Heart left ventricle (tissue), 16 donors: ENCODE results near the gene ELFN1. TPM values are rescaled to one million over a fixed set of nuclear protein-coding genes. Genes with fewer than 3 reads are reported as not detected.

Experiments
- ATAC-seq, 4 donors: fragments of 200-7000 bp; cut with Tn5 transposase; one replicate each; pipeline ENCODE4 v1.9.1; 2020 to 2022; ENCODE audit warnings: moderate library complexity in 4 of 4, mild to moderate bottlenecking in 3 of 4, moderate number of reproducible peaks in 1 of 4
- DNase-seq, 5 donors: peaks; one replicate each; pipeline ENCODE4 v3.0.0-alpha.2; 2020
- H3K27ac ChIP-seq, 12 donors: fragments of 200-600 bp; sonication (generic) in 4 of 12; one replicate each; pipeline versions ENCODE4 v1.5.0 to v1.8.0; 2016 to 2022; ENCODE audit warnings: mild to moderate bottlenecking in 2 of 12
- H3K27me3 ChIP-seq, 9 donors: fragments of 200-600 bp; sonication (generic) in 2 of 9; one replicate each; pipeline versions ENCODE4 v1.5.1 to v1.8.0; 2016 to 2022; ENCODE audit warnings: mild to moderate bottlenecking in 3 of 9
- H3K36me3 ChIP-seq, 9 donors: fragments of 200-600 bp; sonication (generic) in 2 of 9; one replicate each; pipeline versions ENCODE4 v1.5.0 to v1.8.0; 2018 to 2022; ENCODE audit warnings: mild to moderate bottlenecking in 2 of 9
- H3K4me1 ChIP-seq, 12 donors: fragments of 200-600 bp; sonication (generic) in 4 of 12; one replicate each; pipeline versions ENCODE4 v1.5.0 to v1.8.0; 2016 to 2022; ENCODE audit warnings: mild to moderate bottlenecking in 3 of 12
- H3K4me3 ChIP-seq, 12 donors: fragments of 200-600 bp; sonication (generic) in 4 of 12; one replicate each; pipeline versions ENCODE4 v1.5.0 to v1.8.0; 2017 to 2022; ENCODE audit warnings: mild to moderate bottlenecking in 9 of 12, moderate library complexity in 4 of 12
- H3K9me3 ChIP-seq, 12 donors: fragments of 200-600 bp; sonication (generic) in 4 of 12; one replicate each; pipeline versions ENCODE4 v1.5.0 to v1.8.0; 2016 to 2022; ENCODE audit warnings: mild to moderate bottlenecking in 1 of 12
- POLR2A ChIP-seq, 2 donors: fragments of 450-650 bp; IDR thresholded peaks; one replicate each; pipeline ENCODE4 v1.6.1; 2017; ENCODE audit warnings: antibody characterized with exemption in 2 of 2, mild to moderate bottlenecking in 2 of 2, moderate library complexity in 2 of 2
- WGBS, 4 donors: extraction: QIAGEN DNeasy Blood & Tissue Kit in 2 of 4; methylation state at CpG; one replicate each; pipeline versions ENCODE4 v1.1.5 to v1.1.7; 2013 to 2018; 5-methylcytosine and 5-hydroxymethylcytosine counted together
- intact Hi-C, 10 donors: fragments of 100-400 bp; cut with DNase I; formaldehyde crosslinking; loops; one replicate each; pipeline versions ENCODE4 v1.11.1 to v1.14.2; 2022
- polyA plus RNA-seq, 2 donors: library from polyadenylated mRNA; stranded (reverse); fragments of 200-250 nt; gene quantifications; one replicate each; pipeline ENCODE4 v1.2.3, GENCODE V29; 2013
- total RNA-seq, 9 donors: library from RNA; depleted of rRNA in 2 of 9; stranded (reverse); fragments of >200 nt in 2 of 9; fragmentation: NEBNext Ultra II Directional in 3 of 9; extraction: Animal tissue kit (Norgen Biotek cat#: 25700) in 3 of 9; gene quantifications; one replicate each; pipeline versions ENCODE4 v1.1.0 to v1.2.4, GENCODE V29; 2016 to 2023
- TF ChIP-seq, protein P1 (sequence below), 12 donors: fragments of 200-600 bp; sonication (generic) in 4 of 12; IDR thresholded peaks; one replicate each; pipeline versions ENCODE4 v1.5.0 to v1.8.0; 2018 to 2022; ENCODE audit warnings: antibody characterized with exemption in 12 of 12, mild to moderate bottlenecking in 5 of 12
- donor health status: ischemic (EF 13 %, LVEDD 7.1; RV severe dilation, severe dysfunction).
- donor health status: healthy with polysubstance abuse.
- donor health status: DM: no; HTN: yes; CAD: no.
- donor health status: DM: no; HTN: no; CAD: no.
- donor health status: ischemic (EF 25% LVEDD 6.9; RV normal size, moderate dysfunction).
- donor health status: ischemic (EF 25% LVEDD 5.7; RV mildly dilated, moderate dysfunction).
- donor health status: healthy.
- donor health status: DM: yes; HTN: yes; CAD: no.
- donor health status: ischemic (EF 35%, LVEDD 5.7; RV mildly dilated, moderate dysfunction).
- donor health status: nonischemic (EF 11% LVEDD 7.7; RV severe dilation, severe dysfunction).
- donor health status: DM: yes; HTN: yes; CAD: no.
- donor health status: PGD.
- donor health status: ischemic (EF 29% LVEDD 5.4; RV normal size, mild dysfunction).
- donor health status: nonischemic (EF 23%, LVEDD 6.1; RV moderate dilation, normal function).

ELFN1 gene
- total and polyA plus RNA-seq, 11 donors: 2.6 to 18.6 (median 6.6) TPM

DNA sequence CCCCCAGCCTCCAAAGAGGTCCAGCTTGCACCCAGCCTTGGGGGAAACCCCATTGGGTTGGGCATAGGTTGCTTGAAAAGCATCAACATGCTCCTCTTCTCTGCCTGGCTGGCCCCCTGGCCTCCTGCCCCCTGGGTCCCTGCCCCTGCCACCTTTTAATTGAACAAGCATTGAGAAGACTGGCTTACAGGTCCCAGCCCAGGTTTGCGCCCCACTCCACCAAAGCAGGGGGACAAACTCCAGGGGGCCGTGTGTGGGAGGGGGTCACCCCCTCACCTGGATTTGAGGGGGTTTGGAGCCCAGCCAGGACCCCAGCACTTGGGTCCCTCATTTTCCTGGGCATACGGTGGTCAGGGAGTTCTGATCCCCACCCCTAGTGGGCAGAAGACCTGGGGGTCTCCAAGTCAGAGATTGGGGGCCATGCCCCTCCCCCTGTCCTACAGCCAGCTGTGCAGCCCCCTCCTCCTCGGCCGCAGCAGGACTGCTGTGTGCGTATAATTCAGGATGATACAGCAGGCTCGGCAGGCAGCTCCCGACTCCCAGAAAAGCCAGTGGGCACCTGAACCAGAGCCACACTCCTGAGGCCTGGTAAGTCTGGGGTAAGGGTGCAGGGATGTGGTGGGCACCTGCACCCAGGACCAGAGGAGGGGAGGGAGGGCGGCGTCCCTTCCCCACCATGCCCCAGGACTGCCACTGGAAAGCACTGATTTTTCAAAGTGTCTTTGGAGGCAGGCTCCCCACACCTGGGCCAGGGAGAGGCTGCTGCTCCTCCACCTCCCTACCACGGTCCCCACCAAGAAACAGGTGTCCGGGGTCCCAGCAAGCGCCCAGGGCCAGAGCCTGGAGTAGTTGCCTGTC lies 1.7 kb downstream of the ELFN1 start:
- Histone ChIP-seq H3K27me3 (peaks cover 0 to 53% (median 10%) of the 10 kb centered on the region in 9 donors), H3K4me1 (peaks cover 0 to 42% (median 24%) of the 10 kb centered on the region in 12 donors), H3K27ac (no peak overlapping the region), H3K36me3 (no peaks in the 10 kb centered on the region), H3K4me3 (no peak overlapping the region), H3K9me3 (no peaks in the 10 kb centered on the region)
- intact Hi-C loops: no loop called here
- 81 to 85% (median 83%) methylated on average over 8 to 13 of the region's 13 CpGs for WGBS, 4 donors
- DNase-seq (peak in 2 of 5 donors; percentile 16 to 63), ATAC-seq (no peak)
- TF ChIP-seq, protein P1, sequence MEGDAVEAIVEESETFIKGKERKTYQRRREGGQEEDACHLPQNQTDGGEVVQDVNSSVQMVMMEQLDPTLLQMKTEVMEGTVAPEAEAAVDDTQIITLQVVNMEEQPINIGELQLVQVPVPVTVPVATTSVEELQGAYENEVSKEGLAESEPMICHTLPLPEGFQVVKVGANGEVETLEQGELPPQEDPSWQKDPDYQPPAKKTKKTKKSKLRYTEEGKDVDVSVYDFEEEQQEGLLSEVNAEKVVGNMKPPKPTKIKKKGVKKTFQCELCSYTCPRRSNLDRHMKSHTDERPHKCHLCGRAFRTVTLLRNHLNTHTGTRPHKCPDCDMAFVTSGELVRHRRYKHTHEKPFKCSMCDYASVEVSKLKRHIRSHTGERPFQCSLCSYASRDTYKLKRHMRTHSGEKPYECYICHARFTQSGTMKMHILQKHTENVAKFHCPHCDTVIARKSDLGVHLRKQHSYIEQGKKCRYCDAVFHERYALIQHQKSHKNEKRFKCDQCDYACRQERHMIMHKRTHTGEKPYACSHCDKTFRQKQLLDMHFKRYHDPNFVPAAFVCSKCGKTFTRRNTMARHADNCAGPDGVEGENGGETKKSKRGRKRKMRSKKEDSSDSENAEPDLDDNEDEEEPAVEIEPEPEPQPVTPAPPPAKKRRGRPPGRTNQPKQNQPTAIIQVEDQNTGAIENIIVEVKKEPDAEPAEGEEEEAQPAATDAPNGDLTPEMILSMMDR (IDR thresholded peaks at IDR 0.05): no peak
- no peak for TF ChIP-seq POLR2A (IDR thresholded peaks at IDR 0.05)

DNA sequence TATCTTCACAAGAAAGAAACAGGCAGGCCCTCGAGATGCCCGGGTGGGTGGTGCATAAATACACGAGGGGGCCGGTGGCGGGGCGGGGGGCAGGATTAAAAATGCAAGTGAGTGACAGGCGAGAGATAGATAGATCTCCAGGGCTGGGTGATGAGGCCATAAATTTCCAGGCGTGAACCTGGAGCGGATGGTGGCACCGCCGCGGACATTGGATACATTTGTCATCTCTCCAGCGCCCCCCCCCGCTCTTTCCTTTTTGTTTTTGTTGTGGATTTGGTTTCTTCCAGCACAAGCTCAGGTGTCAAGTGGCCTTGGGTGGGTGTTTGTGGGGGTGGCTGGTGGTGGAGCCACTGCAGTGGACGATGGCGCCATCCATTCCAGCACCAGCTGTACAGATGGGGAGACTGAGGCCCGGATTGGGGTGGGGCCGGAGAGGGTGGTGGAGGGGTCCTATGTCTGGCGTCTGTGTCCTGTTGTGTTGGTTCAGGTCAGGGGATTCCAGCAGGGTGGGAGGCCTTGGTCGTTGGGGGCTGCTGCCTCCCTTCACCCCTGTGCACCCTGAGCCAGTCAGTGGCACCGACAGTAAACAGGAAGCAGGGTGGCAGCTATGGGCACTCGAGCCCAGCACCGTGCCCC lies 2.9 kb downstream of the ELFN1 start:
- Histone ChIP-seq H3K27ac (no peak overlapping the region), H3K9me3 (no peaks in the 10 kb centered on the region), H3K4me1 (peaks cover 0 to 30% (median 15%) of the 10 kb centered on the region in 12 donors), H3K4me3 (no peak overlapping the region), H3K27me3 (peaks cover 0 to 44% (median 10%) of the 10 kb centered on the region in 9 donors), H3K36me3 (no peaks in the 10 kb centered on the region)
- 80 to 85% (median 82%) methylated on average over 19 to 23 of the region's 23 CpGs for WGBS, 4 donors
- ATAC-seq (no peak), DNase-seq (peak in 2 of 5 donors; percentile 14 to 46)
- intact Hi-C loops: no loop called here
- no peak for TF ChIP-seq POLR2A (IDR thresholded peaks at IDR 0.05)
- TF ChIP-seq, protein P1 (IDR thresholded peaks at IDR 0.05): no peak

DNA sequence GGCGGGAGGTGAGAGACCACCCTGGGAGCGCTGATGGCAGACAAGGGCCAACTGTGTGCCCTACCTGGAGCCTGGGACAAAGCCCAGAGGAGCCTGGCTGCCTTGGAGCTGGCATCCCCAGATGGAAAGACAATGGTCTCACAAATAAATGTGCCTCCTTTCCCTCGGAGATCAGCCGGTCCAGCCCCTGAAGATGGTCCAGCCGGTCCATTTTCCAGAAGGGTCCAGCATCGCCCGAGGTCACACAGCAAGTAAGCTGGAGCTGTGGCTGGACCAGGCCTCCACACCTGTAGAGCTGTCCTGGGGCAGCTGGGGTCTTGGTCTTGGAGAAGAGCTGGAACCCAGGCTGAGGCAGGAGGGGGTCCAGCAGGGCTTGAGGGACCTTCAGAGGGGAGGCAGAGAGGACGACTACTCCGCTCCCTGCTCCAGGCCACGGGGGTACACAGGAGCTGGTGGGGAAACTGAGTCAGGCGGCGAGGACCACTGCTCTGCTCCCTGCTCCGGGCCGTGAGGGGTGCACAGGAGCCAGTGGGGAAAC lies 3.6 kb downstream of the ELFN1 start:
- 89 to 93% (median 91%) methylated on average over 9 to 14 of the region's 14 CpGs for WGBS, 4 donors
- Histone ChIP-seq H3K36me3 (no peaks in the 10 kb centered on the region), H3K4me1 (peaks cover 0 to 23% (median 9%) of the 10 kb centered on the region in 12 donors), H3K4me3 (no peak overlapping the region), H3K9me3 (no peaks in the 10 kb centered on the region), H3K27ac (no peak overlapping the region), H3K27me3 (peaks cover 0 to 39% (median 10%) of the 10 kb centered on the region in 9 donors)
- peak in 2 of 5 donors; percentile 14 to 46 for DNase-seq
- ATAC-seq: no peak
- intact Hi-C loops: no loop called here
- TF ChIP-seq, protein P1 (IDR thresholded peaks at IDR 0.05): no peak
- TF ChIP-seq POLR2A (IDR thresholded peaks at IDR 0.05): no peak
